Hepatocyte (in vitro differentiated cells): Measurements from ENCODE around the gene MRRF. TPM values are rescaled to one million over a fixed set of nuclear protein-coding genes. Genes with fewer than 3 reads are reported as not detected.

Experiments
- DNase-seq: peaks from one replicate; pipeline ENCODE4 v3.0.0-alpha.2; 2016; ENCODE audit warnings: low spot score
- H2AFZ ChIP-seq: fragments of 200-600 bp; sonication (generic); 2 replicates; pipeline ENCODE4 v1.6.0; 2016; ENCODE audit warnings: antibody characterized with exemption, mild to moderate bottlenecking
- H3K27ac ChIP-seq: fragments of 200-600 bp; sonication (generic); 2 replicates; pipeline ENCODE4 v1.5.1; 2016; ENCODE audit warnings: mild to moderate bottlenecking
- H3K27me3 ChIP-seq: fragments of 200-600 bp; sonication (generic); 2 replicates; pipeline ENCODE4 v1.6.1; 2016
- H3K36me3 ChIP-seq: fragments of 200-600 bp; sonication (generic); replicated peaks from 2 replicates; pipeline ENCODE4 v1.5.1; 2016; ENCODE audit warnings: low read depth; ENCODE audit not compliant: insufficient read depth
- H3K4me1 ChIP-seq: fragments of 200-600 bp; sonication (generic); 2 replicates; pipeline ENCODE4 v1.5.1; 2016; ENCODE audit warnings: mild to moderate bottlenecking, moderate library complexity; ENCODE audit not compliant: insufficient read depth
- H3K4me2 ChIP-seq: fragments of 200-600 bp; sonication (generic); 2 replicates; pipeline ENCODE4 v1.6.0; 2016
- H3K4me3 ChIP-seq: fragments of 200-600 bp; sonication (generic); 2 replicates; pipeline ENCODE4 v1.5.1; 2016; ENCODE audit warnings: mild to moderate bottlenecking
- H3K79me2 ChIP-seq: fragments of 200-600 bp; sonication (generic); 2 replicates; pipeline ENCODE4 v1.6.0; 2017; ENCODE audit warnings: mild to moderate bottlenecking
- H3K9me2 ChIP-seq: fragments of 200-600 bp; sonication (generic); replicated peaks from 2 replicates; pipeline ENCODE4 v1.6.0; 2017; ENCODE audit warnings: mild to moderate bottlenecking; ENCODE audit not compliant: insufficient read depth
- H3K9me3 ChIP-seq: fragments of 200-600 bp; sonication (generic); 2 replicates; pipeline ENCODE4 v1.5.1; 2016; ENCODE audit warnings: low read depth, mild to moderate bottlenecking
- H4K20me1 ChIP-seq: fragments of 200-600 bp; sonication (generic); 2 replicates; pipeline ENCODE4 v1.6.0; 2016; ENCODE audit warnings: mild to moderate bottlenecking; ENCODE audit not compliant: insufficient read depth, poor library complexity, severe bottlenecking
- EZH2 ChIP-seq: fragments of 200-600 bp; sonication (generic); IDR thresholded peaks from 2 replicates; pipeline ENCODE4 v1.6.1; 2016; ENCODE audit warnings: antibody characterized with exemption, mild to moderate bottlenecking, borderline replicate concordance
- EZH2phosphoT487 ChIP-seq: fragments of 200-600 bp; sonication (generic); IDR thresholded peaks from one replicate; pipeline ENCODE4 v1.6.1; 2018; ENCODE audit warnings: antibody characterized with exemption, mild to moderate bottlenecking, low read depth, moderate library complexity; ENCODE audit not compliant: unreplicated experiment, severe bottlenecking
- WGBS: methylation state at CpG from one replicate; pipeline ENCODE4 v1.1.6; 2016; ENCODE audit warnings: low lambda C conversion rate; ENCODE audit errors: missing lambda C conversion rate; 5-methylcytosine and 5-hydroxymethylcytosine counted together
- polyA plus RNA-seq: library from polyadenylated mRNA; unstranded; fragments of >200 nt; fragmentation: Nextera tagmentation; extraction: Ambion mirVana; gene quantifications from 2 replicates; pipeline ENCODE4 v1.2.1, GENCODE V29; 2016
- total RNA-seq: library from RNA; depleted of rRNA; stranded (reverse); fragments of >200 nt; gene quantifications from 2 replicates; pipeline ENCODE4 v1.2.3, GENCODE V29; 2014
- TF ChIP-seq, protein P1 (sequence below): fragments of 200-600 bp; sonication (generic); IDR thresholded peaks from 2 replicates; pipeline ENCODE4 v1.5.1; 2016; ENCODE audit warnings: antibody characterized with exemption, mild to moderate bottlenecking; ENCODE audit not compliant: poor library complexity

MRRF gene
- total and polyA plus RNA-seq, 2 experiments from 2014 or later: 26.8 to 32.9 TPM

DNA sequence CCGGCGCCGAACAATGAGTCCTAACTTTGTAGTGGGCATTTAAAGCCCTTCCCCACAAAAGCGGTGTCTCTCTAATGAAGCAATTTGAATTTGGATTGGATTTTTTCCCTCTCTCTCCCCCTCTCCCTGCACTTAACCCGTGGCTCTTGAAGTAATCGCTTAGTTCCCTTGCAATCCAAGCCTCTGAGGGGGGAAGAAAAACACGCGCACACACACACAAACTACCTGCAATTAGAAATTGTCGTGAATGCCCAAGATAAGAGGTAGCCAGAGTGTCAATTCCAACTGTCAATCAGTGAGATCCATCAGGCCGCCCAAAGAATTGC is 37.1 kb upstream of the MRRF start:
- peak overlapping the region; percentile 43 for H2AFZ ChIP-seq
- H3K36me3 ChIP-seq: no peaks in the 10 kb centered on the region
- H3K9me2 ChIP-seq: no peaks in the 10 kb centered on the region
- WGBS: 4% methylated on average over 7 of the region's 10 CpGs
- DNase-seq: no peak
- H3K79me2 ChIP-seq: no peaks in the 10 kb centered on the region
- peak overlapping the region; percentile 95 for H3K4me2 ChIP-seq
- peaks cover 15% of the 10 kb centered on the region for H3K4me1 ChIP-seq
- H3K27ac ChIP-seq: no peak overlapping the region
- TF ChIP-seq, protein P1, sequence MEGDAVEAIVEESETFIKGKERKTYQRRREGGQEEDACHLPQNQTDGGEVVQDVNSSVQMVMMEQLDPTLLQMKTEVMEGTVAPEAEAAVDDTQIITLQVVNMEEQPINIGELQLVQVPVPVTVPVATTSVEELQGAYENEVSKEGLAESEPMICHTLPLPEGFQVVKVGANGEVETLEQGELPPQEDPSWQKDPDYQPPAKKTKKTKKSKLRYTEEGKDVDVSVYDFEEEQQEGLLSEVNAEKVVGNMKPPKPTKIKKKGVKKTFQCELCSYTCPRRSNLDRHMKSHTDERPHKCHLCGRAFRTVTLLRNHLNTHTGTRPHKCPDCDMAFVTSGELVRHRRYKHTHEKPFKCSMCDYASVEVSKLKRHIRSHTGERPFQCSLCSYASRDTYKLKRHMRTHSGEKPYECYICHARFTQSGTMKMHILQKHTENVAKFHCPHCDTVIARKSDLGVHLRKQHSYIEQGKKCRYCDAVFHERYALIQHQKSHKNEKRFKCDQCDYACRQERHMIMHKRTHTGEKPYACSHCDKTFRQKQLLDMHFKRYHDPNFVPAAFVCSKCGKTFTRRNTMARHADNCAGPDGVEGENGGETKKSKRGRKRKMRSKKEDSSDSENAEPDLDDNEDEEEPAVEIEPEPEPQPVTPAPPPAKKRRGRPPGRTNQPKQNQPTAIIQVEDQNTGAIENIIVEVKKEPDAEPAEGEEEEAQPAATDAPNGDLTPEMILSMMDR: no peak
- peak; percentile 95 for TF ChIP-seq EZH2phosphoT487
- H3K9me3 ChIP-seq: no peaks in the 10 kb centered on the region
- H3K27me3 ChIP-seq: peaks cover 95% of the 10 kb centered on the region
- no peaks in the 10 kb centered on the region for H4K20me1 ChIP-seq
- no peak overlapping the region for H3K4me3 ChIP-seq

DNA sequence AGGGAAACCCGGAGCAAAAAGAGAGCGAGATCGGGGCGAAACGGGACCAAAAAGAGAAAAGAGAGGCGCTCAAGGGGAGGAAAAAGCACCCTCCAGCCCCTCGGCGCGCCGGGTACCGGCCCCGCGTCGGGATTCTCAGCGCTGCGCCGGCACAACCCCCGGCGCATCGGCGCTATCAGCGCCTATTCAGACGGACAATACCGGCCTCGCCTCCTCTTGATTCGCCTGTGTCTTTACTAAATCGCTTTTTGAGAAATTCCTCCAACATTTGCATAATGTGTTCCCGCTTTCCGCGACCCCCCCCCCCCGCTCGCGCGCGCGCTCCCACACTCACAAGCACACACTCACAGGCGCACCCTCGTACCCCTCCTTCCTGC is 36.5 kb upstream of the MRRF start:
- DNase-seq: no peak
- Histone ChIP-seq H3K4me3 (peak overlapping the region; percentile 42), H3K4me2 (peak overlapping the region; percentile 95), H3K9me2 (no peaks in the 10 kb centered on the region), H3K27ac (no peak overlapping the region), H3K4me1 (peaks cover 15% of the 10 kb centered on the region), H3K36me3 (no peaks in the 10 kb centered on the region), H2AFZ (peak overlapping the region; percentile 43), H4K20me1 (no peaks in the 10 kb centered on the region), H3K27me3 (peaks cover 95% of the 10 kb centered on the region), H3K79me2 (no peaks in the 10 kb centered on the region), H3K9me3 (no peaks in the 10 kb centered on the region)
- WGBS: 2% methylated on average over 36 of the region's 38 CpGs
- peak; percentile 80 for TF ChIP-seq EZH2phosphoT487
- TF ChIP-seq, protein P1: no peak
- TF ChIP-seq EZH2: no peak

DNA sequence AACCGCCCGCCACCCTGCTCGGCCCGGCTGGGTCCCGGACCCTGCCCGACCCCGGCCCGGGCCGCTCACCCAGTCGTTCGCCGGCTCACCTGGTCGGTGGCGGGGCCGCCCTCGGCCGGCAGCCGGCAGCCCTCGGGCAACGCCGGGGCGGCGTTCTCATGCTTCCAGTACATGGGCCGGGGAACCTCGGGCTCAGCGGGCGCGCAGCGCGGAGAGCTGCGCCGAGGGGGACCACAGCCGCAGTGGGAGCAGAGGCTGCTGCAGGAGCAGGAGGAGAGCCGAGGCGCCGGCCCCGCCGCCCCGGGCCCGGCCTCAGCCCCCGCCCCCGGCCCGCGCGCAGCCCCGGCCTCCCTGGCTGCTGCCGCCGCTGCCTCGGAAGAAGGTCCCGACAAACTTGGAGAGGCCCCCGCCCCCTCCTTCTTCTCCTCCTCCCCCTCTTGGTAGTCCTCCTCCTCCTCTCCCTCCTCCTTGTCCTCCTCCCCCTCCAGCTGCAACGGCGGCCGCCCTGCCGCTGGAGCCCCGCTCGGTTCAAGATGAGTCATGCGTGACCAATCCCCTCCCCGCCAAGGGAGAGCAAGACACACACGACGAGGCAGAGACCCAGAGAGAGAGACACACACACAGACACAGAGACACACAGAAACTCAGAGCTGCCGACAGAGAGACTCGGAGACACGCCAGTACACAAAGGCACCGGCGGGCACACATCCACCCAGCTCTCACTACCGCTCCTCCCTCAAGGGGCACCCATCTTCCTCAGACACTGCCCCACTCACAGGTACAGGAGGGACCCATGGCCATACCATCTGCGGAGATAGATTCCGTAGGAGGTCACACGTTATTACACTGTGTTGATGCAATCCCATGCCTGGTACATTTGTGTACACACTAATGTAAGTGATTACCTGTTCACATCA is 35.9 kb upstream of the MRRF start, which contains the start of gene LHX6:
Gene LHX6 (minus strand): TSS at position 390 of the 917 bp plus-strand sequence. CDS start 217 bp downstream, at position 173.
- no peaks in the 10 kb centered on the region for H3K79me2 ChIP-seq
- H2AFZ ChIP-seq: peak within 1 kb of the TSS; percentile 43
- no peaks in the 10 kb centered on the region for H4K20me1 ChIP-seq
- H3K4me2 ChIP-seq: peak within 1 kb of the TSS; percentile 95
- 8% methylated on average over 35 of the region's 70 CpGs for WGBS
- peaks cover 95% of the 10 kb centered on the region for H3K27me3 ChIP-seq
- H3K9me2 ChIP-seq: no peaks in the 10 kb centered on the region
- H3K4me1 ChIP-seq: peaks cover 15% of the 10 kb centered on the region
- H3K4me3 ChIP-seq: peak within 1 kb of the TSS; percentile 42
- DNase-seq: no peak
- peak; percentile 83 for TF ChIP-seq EZH2
- peak; percentile 79 for TF ChIP-seq EZH2phosphoT487
- TF ChIP-seq, protein P1: no peak
- no peaks in the 10 kb centered on the region for H3K36me3 ChIP-seq
- no peaks in the 10 kb centered on the region for H3K9me3 ChIP-seq
- H3K27ac ChIP-seq: no peak within 1 kb of the TSS
